Stomach (tissue), 4 donors: ENCODE results near the gene USP6NL.

Experiments used
- EP300 ChIP-seq: sonication (generic); formaldehyde crosslinking; IDR thresholded peaks from one replicate; pipeline ENCODE4 v1.6.1; 2017; ENCODE audit warnings: antibody characterized with exemption
- POLR2A ChIP-seq, 4 donors: fragments of 450-650 bp; IDR thresholded peaks; one replicate each; pipeline ENCODE4 v1.6.1; 2016; ENCODE audit warnings: antibody characterized with exemption in 4 of 4, control low read depth in 2 of 4, mild to moderate bottlenecking in 1 of 4, moderate library complexity in 1 of 4
- POLR2AphosphoS5 ChIP-seq, 3 donors: sonication (generic); formaldehyde crosslinking; IDR thresholded peaks; one replicate each; pipeline ENCODE4 v1.6.1; 2016; ENCODE audit warnings: antibody characterized with exemption in 3 of 3

- TF ChIP-seq POLR2A (IDR thresholded peaks at IDR 0.05) (no peak), POLR2AphosphoS5 (IDR thresholded peaks at IDR 0.05) (no peak), EP300 (no peak)
Observed at GRCh38 chr10:11483201-11484148, 128.0 kb downstream of the USP6NL start.
